Measurements from ENCODE around the gene INO80B. TPM values are rescaled to one million over a fixed set of nuclear protein-coding genes. Genes with fewer than 3 reads are reported as not detected.

The INO80B gene
- polyA plus RNA-seq, 1 donor from 2014 or later = 35.2 TPM

DNA sequence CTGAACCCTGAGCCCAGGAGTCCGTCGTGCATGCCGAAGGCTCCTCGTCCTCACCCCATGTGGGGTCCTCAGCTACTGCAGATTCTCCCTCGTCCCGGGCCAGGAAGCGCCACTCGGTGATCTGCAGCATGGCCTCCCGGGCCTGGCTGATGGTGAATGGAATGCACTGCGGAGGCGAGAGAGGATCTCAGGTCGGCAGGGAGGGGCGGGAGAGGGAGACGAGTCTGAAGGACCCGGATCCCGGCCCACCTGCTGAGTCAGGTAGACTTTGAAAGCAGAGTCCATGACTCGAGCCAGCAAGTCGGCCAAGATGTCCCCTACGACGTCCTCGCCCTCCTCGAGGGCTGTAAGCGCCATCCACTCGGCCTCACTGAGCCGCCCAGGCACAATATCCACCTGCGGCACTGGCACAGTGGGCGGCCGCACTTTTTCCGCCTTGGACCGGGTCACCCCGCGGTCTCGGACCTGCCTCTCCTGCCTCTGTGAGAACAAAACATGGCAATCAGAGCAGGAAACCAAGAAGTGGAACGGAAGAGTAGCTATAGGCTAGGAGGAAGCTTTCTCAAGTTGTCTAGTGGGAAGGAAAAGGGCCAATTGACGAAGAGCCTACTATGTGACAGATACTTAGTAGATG, 39.0 kb upstream of the INO80B start:
- no peaks in the 10 kb centered on the region for H3K27me3 ChIP-seq (ENCODE audit: insufficient read depth, low read depth, low read length)
- no peaks in the 10 kb centered on the region for H3F3A ChIP-seq (ENCODE audit: insufficient read depth, low read length, poor library complexity, severe bottlenecking)
- H3K36me3 ChIP-seq (ENCODE audit: insufficient read depth, low read length) = no peaks in the 10 kb centered on the region
- H3K9ac ChIP-seq (ENCODE audit: low read length) = no peak overlapping the region
- no peak overlapping the region for H2AFZ ChIP-seq (ENCODE audit: low read depth, low read length)
- no peaks in the 10 kb centered on the region for H3K9me2 ChIP-seq (ENCODE audit: insufficient read depth, low read length)
- H3K4me3 ChIP-seq (ENCODE audit: low read length) = no peak overlapping the region
- TF ChIP-seq, protein P1, sequence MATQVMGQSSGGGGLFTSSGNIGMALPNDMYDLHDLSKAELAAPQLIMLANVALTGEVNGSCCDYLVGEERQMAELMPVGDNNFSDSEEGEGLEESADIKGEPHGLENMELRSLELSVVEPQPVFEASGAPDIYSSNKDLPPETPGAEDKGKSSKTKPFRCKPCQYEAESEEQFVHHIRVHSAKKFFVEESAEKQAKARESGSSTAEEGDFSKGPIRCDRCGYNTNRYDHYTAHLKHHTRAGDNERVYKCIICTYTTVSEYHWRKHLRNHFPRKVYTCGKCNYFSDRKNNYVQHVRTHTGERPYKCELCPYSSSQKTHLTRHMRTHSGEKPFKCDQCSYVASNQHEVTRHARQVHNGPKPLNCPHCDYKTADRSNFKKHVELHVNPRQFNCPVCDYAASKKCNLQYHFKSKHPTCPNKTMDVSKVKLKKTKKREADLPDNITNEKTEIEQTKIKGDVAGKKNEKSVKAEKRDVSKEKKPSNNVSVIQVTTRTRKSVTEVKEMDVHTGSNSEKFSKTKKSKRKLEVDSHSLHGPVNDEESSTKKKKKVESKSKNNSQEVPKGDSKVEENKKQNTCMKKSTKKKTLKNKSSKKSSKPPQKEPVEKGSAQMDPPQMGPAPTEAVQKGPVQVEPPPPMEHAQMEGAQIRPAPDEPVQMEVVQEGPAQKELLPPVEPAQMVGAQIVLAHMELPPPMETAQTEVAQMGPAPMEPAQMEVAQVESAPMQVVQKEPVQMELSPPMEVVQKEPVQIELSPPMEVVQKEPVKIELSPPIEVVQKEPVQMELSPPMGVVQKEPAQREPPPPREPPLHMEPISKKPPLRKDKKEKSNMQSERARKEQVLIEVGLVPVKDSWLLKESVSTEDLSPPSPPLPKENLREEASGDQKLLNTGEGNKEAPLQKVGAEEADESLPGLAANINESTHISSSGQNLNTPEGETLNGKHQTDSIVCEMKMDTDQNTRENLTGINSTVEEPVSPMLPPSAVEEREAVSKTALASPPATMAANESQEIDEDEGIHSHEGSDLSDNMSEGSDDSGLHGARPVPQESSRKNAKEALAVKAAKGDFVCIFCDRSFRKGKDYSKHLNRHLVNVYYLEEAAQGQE (IDR thresholded peaks at IDR 0.05; ENCODE audit: borderline replicate concordance) = no peak
- TF ChIP-seq SMC3 (conservative IDR thresholded peaks at IDR 0.05; ENCODE audit: poor library complexity) = no peak
- TF ChIP-seq, protein P2, sequence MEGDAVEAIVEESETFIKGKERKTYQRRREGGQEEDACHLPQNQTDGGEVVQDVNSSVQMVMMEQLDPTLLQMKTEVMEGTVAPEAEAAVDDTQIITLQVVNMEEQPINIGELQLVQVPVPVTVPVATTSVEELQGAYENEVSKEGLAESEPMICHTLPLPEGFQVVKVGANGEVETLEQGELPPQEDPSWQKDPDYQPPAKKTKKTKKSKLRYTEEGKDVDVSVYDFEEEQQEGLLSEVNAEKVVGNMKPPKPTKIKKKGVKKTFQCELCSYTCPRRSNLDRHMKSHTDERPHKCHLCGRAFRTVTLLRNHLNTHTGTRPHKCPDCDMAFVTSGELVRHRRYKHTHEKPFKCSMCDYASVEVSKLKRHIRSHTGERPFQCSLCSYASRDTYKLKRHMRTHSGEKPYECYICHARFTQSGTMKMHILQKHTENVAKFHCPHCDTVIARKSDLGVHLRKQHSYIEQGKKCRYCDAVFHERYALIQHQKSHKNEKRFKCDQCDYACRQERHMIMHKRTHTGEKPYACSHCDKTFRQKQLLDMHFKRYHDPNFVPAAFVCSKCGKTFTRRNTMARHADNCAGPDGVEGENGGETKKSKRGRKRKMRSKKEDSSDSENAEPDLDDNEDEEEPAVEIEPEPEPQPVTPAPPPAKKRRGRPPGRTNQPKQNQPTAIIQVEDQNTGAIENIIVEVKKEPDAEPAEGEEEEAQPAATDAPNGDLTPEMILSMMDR (IDR thresholded peaks at IDR 0.05; ENCODE audit: poor library complexity, severe bottlenecking) = no peak
- no peak for TF ChIP-seq RAD21 (conservative IDR thresholded peaks at IDR 0.05)
- no peak for TF ChIP-seq POLR2AphosphoS5 (IDR thresholded peaks at IDR 0.05)
- no peak for TF ChIP-seq TAF1 (IDR thresholded peaks at IDR 0.05; ENCODE audit: low read depth)
- no peak for TF ChIP-seq EZH2 (IDR thresholded peaks at IDR 0.05; ENCODE audit: borderline replicate concordance, insufficient read depth, low read length, poor library complexity, severe bottlenecking)
- no peak for TF ChIP-seq MXI1 (conservative IDR thresholded peaks at IDR 0.05; ENCODE audit: poor library complexity, severe bottlenecking)
- no peak for TF ChIP-seq EP300 (conservative IDR thresholded peaks at IDR 0.05; ENCODE audit: poor library complexity, severe bottlenecking)
- no peak overlapping the region for H3K4me2 ChIP-seq (ENCODE audit: low read length)
- no peak overlapping the region for H3K27ac ChIP-seq (ENCODE audit: low read length)
- no peaks in the 10 kb centered on the region for H3K79me2 ChIP-seq (replicated peaks; ENCODE audit: insufficient read depth, low read length)
- no peaks in the 10 kb centered on the region for H3K9me3 ChIP-seq (ENCODE audit: low read length)
- H4K20me1 ChIP-seq (ENCODE audit: insufficient read depth) = no peaks in the 10 kb centered on the region

DNA sequence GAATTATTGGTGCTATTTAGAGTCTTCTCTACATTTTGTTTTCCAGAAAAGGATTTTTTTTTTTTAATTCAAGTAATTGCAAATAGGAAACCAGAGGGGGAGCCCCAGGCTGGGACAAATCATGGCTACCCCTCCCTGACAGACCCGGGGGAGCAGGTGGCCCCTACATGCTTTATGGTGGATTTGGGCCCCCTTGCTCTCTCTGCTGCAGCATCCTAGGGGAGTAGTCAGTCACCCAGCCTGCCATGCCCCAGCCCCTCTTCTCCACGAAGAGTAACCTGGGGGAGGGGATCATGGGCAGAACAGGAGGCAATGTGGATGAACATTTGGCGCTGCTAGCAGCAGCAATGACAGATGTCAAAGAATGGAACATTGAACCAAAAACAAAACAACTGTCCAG, 38.1 kb upstream of the INO80B start:
- Histone ChIP-seq H3K9me3 (ENCODE audit: low read length) (no peaks in the 10 kb centered on the region), H3K9me2 (ENCODE audit: insufficient read depth, low read length) (no peaks in the 10 kb centered on the region), H3F3A (ENCODE audit: insufficient read depth, low read length, poor library complexity, severe bottlenecking) (no peaks in the 10 kb centered on the region), H3K27ac (ENCODE audit: low read length) (no peak overlapping the region), H4K20me1 (ENCODE audit: insufficient read depth) (no peaks in the 10 kb centered on the region), H3K4me2 (ENCODE audit: low read length) (no peak overlapping the region), H3K4me3 (ENCODE audit: low read length) (no peak overlapping the region), H3K79me2 (replicated peaks; ENCODE audit: insufficient read depth, low read length) (no peaks in the 10 kb centered on the region), H2AFZ (ENCODE audit: low read depth, low read length) (no peak overlapping the region), H3K27me3 (ENCODE audit: insufficient read depth, low read depth, low read length) (no peaks in the 10 kb centered on the region), H3K9ac (ENCODE audit: low read length) (no peak overlapping the region), H3K36me3 (ENCODE audit: insufficient read depth, low read length) (no peaks in the 10 kb centered on the region)
- TF ChIP-seq POLR2AphosphoS5 (IDR thresholded peaks at IDR 0.05) (no peak), MXI1 (conservative IDR thresholded peaks at IDR 0.05; ENCODE audit: poor library complexity, severe bottlenecking) (no peak), SMC3 (conservative IDR thresholded peaks at IDR 0.05; ENCODE audit: poor library complexity) (no peak), EP300 (conservative IDR thresholded peaks at IDR 0.05; ENCODE audit: poor library complexity, severe bottlenecking) (no peak), RAD21 (conservative IDR thresholded peaks at IDR 0.05) (no peak), TAF1 (IDR thresholded peaks at IDR 0.05; ENCODE audit: low read depth) (no peak), EZH2 (IDR thresholded peaks at IDR 0.05; ENCODE audit: borderline replicate concordance, insufficient read depth, low read length, poor library complexity, severe bottlenecking) (no peak)
- TF ChIP-seq, protein P1 (IDR thresholded peaks at IDR 0.05; ENCODE audit: borderline replicate concordance) = no peak
- TF ChIP-seq, protein P2 (IDR thresholded peaks at IDR 0.05; ENCODE audit: poor library complexity, severe bottlenecking) = no peak

All from neural cell (in vitro differentiated cells).